ENCODE results near the gene CD37.

- TF ChIP-seq POLR2AphosphoS5 (IDR thresholded peaks at IDR 0.05; ENCODE audit: borderline replicate concordance, low read depth, low read length): no peak
- TF ChIP-seq EZH2 (IDR thresholded peaks at IDR 0.05): no peak
- TF ChIP-seq FOXP2 (optimal IDR thresholded peaks at IDR 0.05; ENCODE audit: control extremely low read depth, extremely low read length, insufficient read depth): no peak
These were observed 1.8 kb upstream of the CD37 start for GRCh38 chr19:49333418-49333805.
